ENCODE data around the gene ATP6V0C. TPM values are rescaled to one million over a fixed set of nuclear protein-coding genes. Genes with fewer than 3 reads are reported as not detected.
A peak's percentile ranks its signal among the peaks of the same experiment; 100 is the strongest.

The ATP6V0C gene
- total RNA-seq, 1 experiment from 2014 or later: 260 TPM

DNA sequence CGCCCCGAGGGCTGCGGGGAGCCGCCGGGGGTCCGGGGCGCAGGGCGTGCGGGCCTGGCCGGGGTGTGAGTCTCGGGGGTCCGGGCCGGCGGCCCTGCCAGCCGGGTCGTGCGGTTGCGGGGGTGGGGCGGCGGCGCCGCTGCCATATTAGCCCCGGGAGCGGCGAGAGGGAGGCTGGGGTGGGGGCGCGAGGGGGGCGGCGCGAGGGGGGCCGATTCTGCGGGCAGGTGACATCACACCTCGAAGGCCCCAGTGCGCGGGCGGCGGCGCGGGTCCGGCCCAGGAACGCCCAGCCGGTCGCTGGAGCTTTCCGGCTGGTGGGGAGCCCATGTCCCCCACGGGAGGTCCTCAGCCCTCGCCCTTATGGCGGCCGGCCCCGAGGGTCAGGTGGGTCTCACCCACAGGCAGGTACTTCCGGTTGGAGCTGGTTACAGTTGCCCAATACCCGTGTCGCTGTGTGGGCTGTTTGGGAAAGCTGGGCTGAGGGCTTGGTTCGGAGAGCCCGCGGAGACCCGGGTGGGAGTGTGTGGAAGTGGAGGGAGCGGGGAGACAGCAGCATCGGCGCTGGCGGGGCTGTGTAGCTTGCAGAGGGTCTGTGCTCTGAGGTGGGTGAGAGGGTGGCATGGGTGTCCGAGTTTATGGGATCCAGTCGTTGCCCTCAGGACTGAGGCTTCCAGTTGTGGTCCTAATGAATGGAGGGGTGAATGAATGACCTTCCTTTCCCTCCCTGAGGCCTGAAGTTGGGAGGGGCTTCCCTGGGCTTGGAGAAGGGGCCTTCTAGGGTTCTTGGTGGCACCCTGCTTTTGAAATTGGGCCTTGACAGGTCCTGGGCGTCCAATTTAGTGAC, 804 bp downstream of the ATP6V0C start:
- CTCF ChIA-PET: interaction anchor here (0.6 to 1.5 kb wide), 4 partner anchors 13 to 249 kb away, joined by 3 to 6 read pairs (median 4); no protein-coding TSS in a partner anchor
- H3K4me1 Mint-ChIP-seq (ENCODE audit: low read depth, unreplicated experiment): peaks cover 37% of the 10 kb centered on the region
- DNase-seq: peak; percentile 48
- BruUV-seq (replicated peaks): no TSS peak
- H3K9me3 Mint-ChIP-seq (ENCODE audit: low read depth, unreplicated experiment): no peaks in the 10 kb centered on the region
- peak overlapping the region; percentile 86 for H3K4me3 Mint-ChIP-seq (ENCODE audit: low read depth, unreplicated experiment)
- peaks cover 69% of the 10 kb centered on the region for H3K36me3 Mint-ChIP-seq (ENCODE audit: insufficient read depth, unreplicated experiment)
- TF ChIP-seq CTCF (IDR thresholded peaks at IDR 0.05; ENCODE audit: unreplicated experiment): no peak
- H3K27ac Mint-ChIP-seq (ENCODE audit: unreplicated experiment): peak overlapping the region; percentile 87
- H3K27me3 Mint-ChIP-seq (ENCODE audit: unreplicated experiment): no peaks in the 10 kb centered on the region
- intact Hi-C loops (cut with micrococcal nuclease; ENCODE audit: unreplicated experiment): no loop called here

DNA sequence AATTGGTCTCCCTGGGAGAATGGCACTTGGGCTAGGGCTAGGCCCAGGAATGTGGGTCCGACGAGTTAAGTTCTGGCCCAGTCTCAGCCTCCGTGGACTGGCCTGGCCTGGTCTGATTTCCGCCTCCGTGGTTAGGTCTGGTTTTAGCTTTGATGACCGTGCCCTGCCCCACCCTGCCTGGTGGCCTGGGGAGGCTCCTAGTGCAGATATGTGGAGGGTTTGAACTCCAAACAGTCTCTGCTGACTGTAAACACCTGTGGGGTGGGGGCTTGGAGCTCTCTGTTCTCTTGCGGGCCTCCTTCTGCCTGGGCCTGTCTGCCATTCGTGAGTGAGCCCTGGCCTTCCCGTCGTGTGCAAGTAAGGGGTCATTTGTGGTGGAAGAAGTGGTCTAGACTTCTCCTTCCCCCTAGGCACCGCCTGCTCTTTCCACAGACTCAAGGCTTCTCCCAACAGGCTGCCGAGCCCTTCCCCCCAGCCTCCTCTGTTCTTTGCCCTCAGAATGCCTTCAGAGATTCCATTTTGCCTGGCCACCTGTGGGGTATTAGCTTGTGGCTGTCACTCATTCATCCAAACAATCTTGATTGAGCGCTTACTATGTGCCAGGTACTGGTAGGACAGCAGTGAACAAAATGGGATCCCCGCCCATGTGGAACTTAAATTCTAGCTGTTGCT, 1.6 kb downstream of the ATP6V0C start:
- DNase-seq: no peak
- Mint-ChIP-seq H3K36me3 (ENCODE audit: insufficient read depth, unreplicated experiment) (peaks cover 77% of the 10 kb centered on the region), H3K4me1 (ENCODE audit: low read depth, unreplicated experiment) (peaks cover 42% of the 10 kb centered on the region), H3K27me3 (ENCODE audit: unreplicated experiment) (no peaks in the 10 kb centered on the region), H3K4me3 (ENCODE audit: low read depth, unreplicated experiment) (peak overlapping the region; percentile 86), H3K9me3 (ENCODE audit: low read depth, unreplicated experiment) (no peaks in the 10 kb centered on the region), H3K27ac (ENCODE audit: unreplicated experiment) (peak overlapping the region; percentile 87)
- intact Hi-C loops (cut with micrococcal nuclease; ENCODE audit: unreplicated experiment): no loop called here
- no peak for TF ChIP-seq CTCF (IDR thresholded peaks at IDR 0.05; ENCODE audit: unreplicated experiment)
- CTCF ChIA-PET: interaction anchor here (0.7 to 1.5 kb wide), 3 partner anchors 14 to 321 kb away, joined by 6 to 11 read pairs (median 9); no protein-coding TSS in a partner anchor
- BruUV-seq (replicated peaks): no TSS peak

GRCh38 chr16:2516391-2517240, 2.9 kb downstream of the ATP6V0C start:
- Mint-ChIP-seq H3K36me3 (ENCODE audit: insufficient read depth, unreplicated experiment) (peaks cover 90% of the 10 kb centered on the region), H3K4me3 (ENCODE audit: low read depth, unreplicated experiment) (peak overlapping the region; percentile 86), H3K9me3 (ENCODE audit: low read depth, unreplicated experiment) (no peaks in the 10 kb centered on the region), H3K4me1 (ENCODE audit: low read depth, unreplicated experiment) (peaks cover 49% of the 10 kb centered on the region), H3K27me3 (ENCODE audit: unreplicated experiment) (no peaks in the 10 kb centered on the region), H3K27ac (ENCODE audit: unreplicated experiment) (peak overlapping the region; percentile 87)
- intact Hi-C loops (cut with micrococcal nuclease; ENCODE audit: unreplicated experiment): no loop called here
- no peak for TF ChIP-seq CTCF (IDR thresholded peaks at IDR 0.05; ENCODE audit: unreplicated experiment)
- CTCF ChIA-PET: interaction anchor here (0.6 kb wide), 1 partner anchor 42 kb away, joined by 5 read pairs; no protein-coding TSS in a partner anchor
- no peak for DNase-seq
- TSS peak; percentile 32 for BruUV-seq (replicated peaks)

DNA sequence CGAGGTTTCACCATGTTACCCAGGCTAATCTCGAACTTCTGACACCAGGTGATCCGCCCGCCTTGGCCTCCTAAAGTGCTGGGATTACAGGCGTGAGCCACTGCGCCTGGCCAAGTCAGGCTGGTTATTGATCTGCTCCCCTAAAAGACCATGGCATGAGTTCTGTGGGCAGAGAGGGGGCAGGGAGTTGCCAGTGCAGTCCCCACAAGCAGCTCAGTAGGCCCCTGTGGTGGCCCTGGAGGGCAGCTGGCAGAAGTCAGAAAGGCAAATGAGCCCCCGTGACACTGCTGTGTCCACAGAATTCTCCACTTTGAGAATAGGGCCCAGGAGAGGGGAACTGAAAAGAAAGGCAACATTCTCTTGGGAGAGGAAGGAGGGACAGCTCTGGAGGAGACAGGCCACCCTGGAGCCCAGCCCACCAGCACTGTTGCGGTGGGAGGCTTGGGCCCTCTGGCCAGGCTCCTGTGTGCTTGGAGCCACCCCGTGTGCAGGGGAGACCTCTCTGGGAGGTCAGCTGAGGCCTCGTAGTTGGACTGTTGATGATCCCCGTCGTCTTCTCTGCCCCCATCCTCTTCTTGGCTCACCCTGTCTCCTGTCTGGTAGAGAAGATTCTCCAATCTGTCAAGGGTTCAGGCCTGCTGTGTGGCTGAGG, 4.3 kb downstream of the ATP6V0C start:
- Mint-ChIP-seq H3K27ac (ENCODE audit: unreplicated experiment) (no peak overlapping the region), H3K9me3 (ENCODE audit: low read depth, unreplicated experiment) (no peaks in the 10 kb centered on the region), H3K27me3 (ENCODE audit: unreplicated experiment) (no peaks in the 10 kb centered on the region), H3K36me3 (ENCODE audit: insufficient read depth, unreplicated experiment) (peaks cover 90% of the 10 kb centered on the region), H3K4me3 (ENCODE audit: low read depth, unreplicated experiment) (no peak overlapping the region), H3K4me1 (ENCODE audit: low read depth, unreplicated experiment) (peaks cover 42% of the 10 kb centered on the region)
- DNase-seq: no peak
- no peak for TF ChIP-seq CTCF (IDR thresholded peaks at IDR 0.05; ENCODE audit: unreplicated experiment)
- intact Hi-C loops (cut with micrococcal nuclease; ENCODE audit: unreplicated experiment): no loop called here
- CTCF ChIA-PET: no interaction called here
- no TSS peak for BruUV-seq (replicated peaks)
